ENCODE results near the gene GCK.

- TF ChIP-seq, protein P1, sequence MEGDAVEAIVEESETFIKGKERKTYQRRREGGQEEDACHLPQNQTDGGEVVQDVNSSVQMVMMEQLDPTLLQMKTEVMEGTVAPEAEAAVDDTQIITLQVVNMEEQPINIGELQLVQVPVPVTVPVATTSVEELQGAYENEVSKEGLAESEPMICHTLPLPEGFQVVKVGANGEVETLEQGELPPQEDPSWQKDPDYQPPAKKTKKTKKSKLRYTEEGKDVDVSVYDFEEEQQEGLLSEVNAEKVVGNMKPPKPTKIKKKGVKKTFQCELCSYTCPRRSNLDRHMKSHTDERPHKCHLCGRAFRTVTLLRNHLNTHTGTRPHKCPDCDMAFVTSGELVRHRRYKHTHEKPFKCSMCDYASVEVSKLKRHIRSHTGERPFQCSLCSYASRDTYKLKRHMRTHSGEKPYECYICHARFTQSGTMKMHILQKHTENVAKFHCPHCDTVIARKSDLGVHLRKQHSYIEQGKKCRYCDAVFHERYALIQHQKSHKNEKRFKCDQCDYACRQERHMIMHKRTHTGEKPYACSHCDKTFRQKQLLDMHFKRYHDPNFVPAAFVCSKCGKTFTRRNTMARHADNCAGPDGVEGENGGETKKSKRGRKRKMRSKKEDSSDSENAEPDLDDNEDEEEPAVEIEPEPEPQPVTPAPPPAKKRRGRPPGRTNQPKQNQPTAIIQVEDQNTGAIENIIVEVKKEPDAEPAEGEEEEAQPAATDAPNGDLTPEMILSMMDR (IDR thresholded peaks at IDR 0.05), result no peak
- no peak for TF ChIP-seq POLR2A (IDR thresholded peaks at IDR 0.05)
- no peak for TF ChIP-seq POLR2AphosphoS5 (IDR thresholded peaks at IDR 0.05)
These were observed 2.5 kb downstream of the GCK start for GRCh38 chr7:44186736-44187135.
